ENCODE measurements around the gene MED9.
"Not testable (repeated sequence)": the region's sequence is repeated elsewhere in the genome, so short reads cannot be mapped to it uniquely, and the experiment has no call there.

The MED9 gene

DNA sequence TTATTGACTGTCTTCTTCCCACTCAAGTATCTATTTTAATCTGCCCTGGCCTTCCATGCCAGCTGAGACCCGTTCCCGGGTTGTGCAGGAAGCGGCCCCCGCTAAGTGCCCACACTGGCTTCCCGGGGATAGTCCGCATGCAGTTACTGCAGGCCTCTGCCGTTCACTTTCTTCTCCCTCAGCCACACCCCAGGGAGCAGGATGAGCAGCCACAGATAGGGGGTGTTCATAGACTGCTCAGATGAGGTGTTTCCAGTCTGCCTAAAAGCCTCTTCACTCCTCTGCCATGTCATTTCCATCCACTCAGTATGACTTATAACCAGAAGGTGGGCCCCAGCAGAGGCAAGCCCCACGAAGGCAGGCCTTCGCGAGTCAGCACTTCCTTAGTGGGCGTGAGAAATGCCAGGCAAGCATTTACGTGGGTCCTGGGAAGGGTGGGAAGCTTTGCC lies 7.7 kb downstream of the MED9 start:
- Histone ChIP-seq H3K36me3 (ENCODE audit: insufficient read depth, low read length) (peaks cover 77% of the 10 kb centered on the region), H3K9me3 (ENCODE audit: insufficient read depth, low read length, severe bottlenecking) (no peaks in the 10 kb centered on the region), H3K27ac (ENCODE audit: low read length) (peak overlapping the region; percentile 68), H3K79me2 (ENCODE audit: insufficient read depth, low read length) (peaks cover 91% of the 10 kb centered on the region), H3K4me2 (ENCODE audit: insufficient read depth, low read length) (peak overlapping the region; percentile 26; the same call in 1 of the 2 replicates), H4K20me1 (ENCODE audit: insufficient read depth, low read length) (peaks cover 42% of the 10 kb centered on the region), H2AFZ (ENCODE audit: low read depth, low read length) (no peak overlapping the region), H3K27me3 (ENCODE audit: insufficient read depth, low read length, poor library complexity) (no peaks in the 10 kb centered on the region), H3K9ac (ENCODE audit: low read depth, low read length) (0 out of 2 replicates have a peak overlapping the region, but pooled peaks have one; percentile 2), H3K4me3 (ENCODE audit: low read depth in 1 of 2, low read length in 2 of 2) (no peak overlapping the region), H3K4me1 (ENCODE audit: insufficient read depth, low read length) (peaks cover 58% of the 10 kb centered on the region)
- TF ChIP-seq, protein P1, sequence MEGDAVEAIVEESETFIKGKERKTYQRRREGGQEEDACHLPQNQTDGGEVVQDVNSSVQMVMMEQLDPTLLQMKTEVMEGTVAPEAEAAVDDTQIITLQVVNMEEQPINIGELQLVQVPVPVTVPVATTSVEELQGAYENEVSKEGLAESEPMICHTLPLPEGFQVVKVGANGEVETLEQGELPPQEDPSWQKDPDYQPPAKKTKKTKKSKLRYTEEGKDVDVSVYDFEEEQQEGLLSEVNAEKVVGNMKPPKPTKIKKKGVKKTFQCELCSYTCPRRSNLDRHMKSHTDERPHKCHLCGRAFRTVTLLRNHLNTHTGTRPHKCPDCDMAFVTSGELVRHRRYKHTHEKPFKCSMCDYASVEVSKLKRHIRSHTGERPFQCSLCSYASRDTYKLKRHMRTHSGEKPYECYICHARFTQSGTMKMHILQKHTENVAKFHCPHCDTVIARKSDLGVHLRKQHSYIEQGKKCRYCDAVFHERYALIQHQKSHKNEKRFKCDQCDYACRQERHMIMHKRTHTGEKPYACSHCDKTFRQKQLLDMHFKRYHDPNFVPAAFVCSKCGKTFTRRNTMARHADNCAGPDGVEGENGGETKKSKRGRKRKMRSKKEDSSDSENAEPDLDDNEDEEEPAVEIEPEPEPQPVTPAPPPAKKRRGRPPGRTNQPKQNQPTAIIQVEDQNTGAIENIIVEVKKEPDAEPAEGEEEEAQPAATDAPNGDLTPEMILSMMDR (IDR thresholded peaks at IDR 0.05; ENCODE audit: borderline replicate concordance, extremely low read depth, low read length, poor library complexity, severe bottlenecking), result peak; percentile 9
- no peak for TF ChIP-seq EZH2 (IDR thresholded peaks at IDR 0.05; ENCODE audit: borderline replicate concordance, low read depth, low read length, severe bottlenecking)
- ATAC-seq (ENCODE audit: insufficient read depth, low read depth) (no peak), DNase-seq (no peak)

DNA sequence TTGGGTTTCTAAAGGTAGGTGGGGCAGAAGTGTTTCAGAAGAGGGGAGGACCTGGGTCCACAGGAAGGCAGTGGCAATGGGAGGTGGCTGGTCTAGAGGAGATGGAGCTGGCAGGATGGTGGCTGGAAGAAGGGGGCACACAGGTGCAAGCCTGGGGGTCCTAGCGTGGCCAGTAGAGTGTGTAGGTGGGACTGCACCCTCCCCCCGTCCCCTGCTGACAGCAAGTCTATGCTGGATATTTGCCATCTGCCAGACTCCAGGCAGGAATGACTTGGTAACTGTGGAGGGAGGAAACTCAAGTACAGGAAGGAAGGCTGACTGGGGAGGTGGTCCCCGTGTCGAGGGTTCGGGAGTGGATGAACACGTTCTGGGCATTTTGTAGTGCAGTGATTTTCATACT lies 8.6 kb downstream of the MED9 start:
- Histone ChIP-seq H3K9ac (ENCODE audit: low read depth, low read length) (no peak overlapping the region), H4K20me1 (ENCODE audit: insufficient read depth, low read length) (peaks cover 38% of the 10 kb centered on the region), H3K27me3 (ENCODE audit: insufficient read depth, low read length, poor library complexity) (no peaks in the 10 kb centered on the region), H3K4me1 (ENCODE audit: insufficient read depth, low read length) (peaks cover 49% of the 10 kb centered on the region), H3K9me3 (ENCODE audit: insufficient read depth, low read length, severe bottlenecking) (no peaks in the 10 kb centered on the region), H3K79me2 (ENCODE audit: insufficient read depth, low read length) (peaks cover 89% of the 10 kb centered on the region), H3K36me3 (ENCODE audit: insufficient read depth, low read length) (peaks cover 82% of the 10 kb centered on the region), H2AFZ (ENCODE audit: low read depth, low read length) (no peak overlapping the region), H3K4me2 (ENCODE audit: insufficient read depth, low read length) (no peak overlapping the region), H3K4me3 (ENCODE audit: low read depth in 1 of 2, low read length in 2 of 2) (no peak overlapping the region), H3K27ac (ENCODE audit: low read length) (peak overlapping the region; percentile 54)
- no peak for ATAC-seq (ENCODE audit: insufficient read depth, low read depth)
- DNase-seq, result no peak
- no peak for TF ChIP-seq EZH2 (IDR thresholded peaks at IDR 0.05; ENCODE audit: borderline replicate concordance, low read depth, low read length, severe bottlenecking)
- TF ChIP-seq, protein P1 (IDR thresholded peaks at IDR 0.05; ENCODE audit: borderline replicate concordance, extremely low read depth, low read length, poor library complexity, severe bottlenecking), result no peak

DNA sequence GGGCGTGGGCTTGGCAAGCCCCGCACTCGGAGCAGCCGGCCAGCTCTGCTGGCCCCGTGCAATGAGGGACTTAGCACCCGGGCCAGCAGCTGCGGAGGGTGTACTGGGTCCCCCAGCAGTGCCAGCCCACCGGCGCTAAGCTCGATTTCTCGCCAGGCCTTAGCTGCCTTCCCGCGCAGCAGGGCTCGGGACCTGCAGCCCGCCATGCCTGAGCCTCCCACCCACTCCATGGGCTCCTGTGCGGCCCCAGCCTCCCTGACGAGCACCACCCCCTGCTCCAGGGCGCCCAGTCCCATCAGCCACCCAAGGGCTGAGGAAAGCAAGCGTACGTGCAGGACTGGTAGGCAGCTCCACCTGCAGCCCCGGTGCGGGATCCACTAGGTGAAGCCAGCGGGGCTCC lies 9.6 kb downstream of the MED9 start:
- ATAC-seq (ENCODE audit: insufficient read depth, low read depth); H3K9me3 ChIP-seq (ENCODE audit: insufficient read depth, low read length, severe bottlenecking); H3K9ac ChIP-seq (ENCODE audit: low read depth, low read length); H3K4me3 ChIP-seq (ENCODE audit: low read depth in 1 of 2, low read length in 2 of 2); H3K27me3 ChIP-seq (ENCODE audit: insufficient read depth, low read length, poor library complexity); H3K4me2 ChIP-seq (ENCODE audit: insufficient read depth, low read length); DNase-seq; H3K27ac ChIP-seq (ENCODE audit: low read length); H2AFZ ChIP-seq (ENCODE audit: low read depth, low read length): not testable (repeated sequence)
- Histone ChIP-seq H3K79me2 (ENCODE audit: insufficient read depth, low read length) (peaks cover 88% of the 10 kb centered on the region), H3K36me3 (ENCODE audit: insufficient read depth, low read length) (peaks cover 85% of the 10 kb centered on the region), H3K4me1 (ENCODE audit: insufficient read depth, low read length) (peaks cover 39% of the 10 kb centered on the region), H4K20me1 (ENCODE audit: insufficient read depth, low read length) (peaks cover 43% of the 10 kb centered on the region)

DNA sequence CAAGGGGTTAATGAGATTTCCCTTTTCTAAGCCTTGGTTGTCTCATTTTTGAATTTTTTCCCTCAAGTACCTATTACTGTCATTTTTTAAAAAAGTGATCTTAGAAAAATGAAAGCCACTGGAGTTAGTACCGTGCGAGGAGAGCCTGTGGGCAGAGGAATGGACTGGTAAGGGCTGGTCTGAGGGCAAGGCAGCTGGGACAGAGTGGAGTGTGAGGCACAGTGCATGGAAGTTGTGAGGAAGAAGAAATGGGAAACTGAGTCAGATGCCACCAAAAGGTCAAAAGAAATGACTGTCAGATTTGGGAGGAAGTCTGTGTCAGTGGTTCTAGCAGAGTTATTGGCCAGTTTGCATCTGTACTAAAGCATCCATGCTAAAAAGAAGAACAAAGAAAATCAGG lies 11.2 kb downstream of the MED9 start:
- TF ChIP-seq EZH2 (IDR thresholded peaks at IDR 0.05; ENCODE audit: borderline replicate concordance, low read depth, low read length, severe bottlenecking), result no peak
- TF ChIP-seq, protein P1 (IDR thresholded peaks at IDR 0.05; ENCODE audit: borderline replicate concordance, extremely low read depth, low read length, poor library complexity, severe bottlenecking), result no peak
- peak overlapping the region; percentile 50 for H3K27ac ChIP-seq (ENCODE audit: low read length)
- H3K4me2 ChIP-seq (ENCODE audit: insufficient read depth, low read length), result no peak overlapping the region
- no peak overlapping the region for H2AFZ ChIP-seq (ENCODE audit: low read depth, low read length)
- peaks cover 91% of the 10 kb centered on the region for H3K36me3 ChIP-seq (ENCODE audit: insufficient read depth, low read length)
- H4K20me1 ChIP-seq (ENCODE audit: insufficient read depth, low read length), result peaks cover 49% of the 10 kb centered on the region
- no peaks in the 10 kb centered on the region for H3K27me3 ChIP-seq (ENCODE audit: insufficient read depth, low read length, poor library complexity)
- no peak overlapping the region for H3K9ac ChIP-seq (ENCODE audit: low read depth, low read length)
- peaks cover 81% of the 10 kb centered on the region for H3K79me2 ChIP-seq (ENCODE audit: insufficient read depth, low read length)
- no peaks in the 10 kb centered on the region for H3K9me3 ChIP-seq (ENCODE audit: insufficient read depth, low read length, severe bottlenecking)
- no peak overlapping the region for H3K4me3 ChIP-seq (ENCODE audit: low read depth in 1 of 2, low read length in 2 of 2)
- ATAC-seq (ENCODE audit: insufficient read depth, low read depth) (no peak), DNase-seq (no peak)
- H3K4me1 ChIP-seq (ENCODE audit: insufficient read depth, low read length), result peaks cover 23% of the 10 kb centered on the region
